HepG2 (cell line): Measurements from ENCODE around the gene TBC1D32. TPM values are rescaled to one million over a fixed set of nuclear protein-coding genes. Genes with fewer than 3 reads are reported as not detected.

Source experiments
- CCAR2 ChIP-seq: fragments of 200-400 bp; formaldehyde crosslinking; optimal IDR thresholded peaks from 2 replicates; pipeline ENCODE3; 2018; ENCODE audit warnings: low read depth, mild to moderate bottlenecking, low read length, moderate library complexity
- KMT2B ChIP-seq: IDR thresholded peaks from 2 replicates; pipeline ENCODE4 v1.6.1; 2016; ENCODE audit warnings: missing genetic modification reagents, missing compliant biosample characterization
- PHF5A ChIP-seq: IDR thresholded peaks from one replicate; pipeline ENCODE4 v1.6.1; 2018; ENCODE audit warnings: low read depth, missing genetic modification reagents; ENCODE audit not compliant: unreplicated experiment
- SP2 ChIP-seq: sonication (generic); formaldehyde crosslinking; IDR thresholded peaks from 2 replicates; pipeline ENCODE4 v1.5.1; 2020; ENCODE audit warnings: mild to moderate bottlenecking, missing genetic modification reagents
- SSRP1 ChIP-seq: IDR thresholded peaks from 2 replicates; pipeline ENCODE4 v1.6.1; 2016; ENCODE audit warnings: control low read depth
- XBP1 ChIP-seq: sonication (generic); formaldehyde crosslinking; IDR thresholded peaks from 2 replicates; pipeline ENCODE4 v1.5.0; 2020; ENCODE audit warnings: missing genetic modification reagents
- ZBTB1 ChIP-seq: sonication (generic); formaldehyde crosslinking; IDR thresholded peaks from 2 replicates; pipeline ENCODE4 v1.4.0; 2020; ENCODE audit warnings: missing genetic modification reagents, borderline replicate concordance
- ZNF224 ChIP-seq: sonication (generic); formaldehyde crosslinking; IDR thresholded peaks from 2 replicates; pipeline ENCODE4 v1.5.0; 2020; ENCODE audit warnings: mild to moderate bottlenecking, missing genetic modification reagents
- ZNF260 ChIP-seq: sonication (generic); formaldehyde crosslinking; IDR thresholded peaks from 2 replicates; pipeline ENCODE4 v1.4.0; 2020; ENCODE audit warnings: missing genetic modification reagents, low read depth, mild to moderate bottlenecking, borderline replicate concordance
- ZNF777 ChIP-seq: sonication (generic); formaldehyde crosslinking; IDR thresholded peaks from 2 replicates; pipeline ENCODE4 v1.4.0; 2020; ENCODE audit warnings: missing genetic modification reagents
- ZNF782 ChIP-seq: sonication (generic); formaldehyde crosslinking; IDR thresholded peaks from 2 replicates; pipeline ENCODE4 v1.4.0; 2020; ENCODE audit warnings: missing genetic modification reagents, mild to moderate bottlenecking, borderline replicate concordance
- polyA plus RNA-seq, 8 experiments: library from polyadenylated mRNA; depleted of rRNA in 3 of 8; stranded (reverse) in 7 of 8; unstranded in 1 of 8; fragments of >200 nt; fragmentation: Illumina TruSeq in 4 of 8; extraction: Trizol in 4 of 8; gene quantifications; 2 replicates each; pipeline versions ENCODE4 v1.2.1 to v1.2.3, GENCODE V29; 2011 to 2016; ENCODE audit warnings: low read depth in 4 of 8, missing spikeins in 1 of 8, mixed read lengths in 1 of 8; ENCODE audit not compliant: insufficient read depth in 1 of 8
- total RNA-seq, 5 experiments: library from RNA; depleted of rRNA; stranded (reverse); fragments of >200 nt; fragmentation: Illumina TruSeq; extraction: Trizol; gene quantifications; 2 replicates each; pipeline ENCODE4 v1.2.3, GENCODE V29; 2016; ENCODE audit warnings: low read depth in 1 of 5
- TF ChIP-seq, protein P1 (sequence below): sonication (generic); formaldehyde crosslinking; IDR thresholded peaks from 2 replicates; pipeline ENCODE4 v1.4.0; 2020; ENCODE audit warnings: missing genetic modification reagents
- TF ChIP-seq, protein P2 (sequence below), 2 experiments: sonication (generic) in 1 of 2; formaldehyde crosslinking in 1 of 2; IDR thresholded peaks; 2 replicates each; pipeline versions ENCODE4 v1.4.0 to v1.6.1; 2018 to 2020; ENCODE audit warnings: missing genetic modification reagents in 2 of 2, borderline replicate concordance in 1 of 2, low read depth in 1 of 2, mild to moderate bottlenecking in 1 of 2, missing biosample characterization in 1 of 2
- TF ChIP-seq, protein P3 (sequence below): sonication (generic); formaldehyde crosslinking; IDR thresholded peaks from 2 replicates; pipeline ENCODE4 v1.5.0; 2020; ENCODE audit warnings: missing genetic modification reagents, mild to moderate bottlenecking, borderline replicate concordance
- TF ChIP-seq, protein P4 (sequence below): sonication (generic); formaldehyde crosslinking; IDR thresholded peaks from 2 replicates; pipeline ENCODE4 v1.4.0; 2020; ENCODE audit warnings: missing genetic modification reagents
- TF ChIP-seq, protein P5 (sequence below): conservative IDR thresholded peaks from 2 replicates; pipeline ENCODE4 v1.6.1; 2018; ENCODE audit warnings: missing genetic modification reagents
- TF ChIP-seq, protein P6 (sequence below), 2 experiments: sonication (generic) in 1 of 2; formaldehyde crosslinking in 1 of 2; IDR thresholded peaks; 2 replicates each; pipeline versions ENCODE4 v1.6.1 to v1.9.0; 2014 to 2022; ENCODE audit warnings: antibody characterized with exemption in 1 of 2, borderline replicate concordance in 1 of 2, inconsistent platforms in 1 of 2, low read depth in 1 of 2, missing genetic modification reagents in 1 of 2

The TBC1D32 gene
- total and polyA plus RNA-seq, 2 of the 13 experiments (the other 11 are each of a cell fraction or from before 2014, with no cell fraction given), result 2.0 to 4.8 TPM

DNA sequence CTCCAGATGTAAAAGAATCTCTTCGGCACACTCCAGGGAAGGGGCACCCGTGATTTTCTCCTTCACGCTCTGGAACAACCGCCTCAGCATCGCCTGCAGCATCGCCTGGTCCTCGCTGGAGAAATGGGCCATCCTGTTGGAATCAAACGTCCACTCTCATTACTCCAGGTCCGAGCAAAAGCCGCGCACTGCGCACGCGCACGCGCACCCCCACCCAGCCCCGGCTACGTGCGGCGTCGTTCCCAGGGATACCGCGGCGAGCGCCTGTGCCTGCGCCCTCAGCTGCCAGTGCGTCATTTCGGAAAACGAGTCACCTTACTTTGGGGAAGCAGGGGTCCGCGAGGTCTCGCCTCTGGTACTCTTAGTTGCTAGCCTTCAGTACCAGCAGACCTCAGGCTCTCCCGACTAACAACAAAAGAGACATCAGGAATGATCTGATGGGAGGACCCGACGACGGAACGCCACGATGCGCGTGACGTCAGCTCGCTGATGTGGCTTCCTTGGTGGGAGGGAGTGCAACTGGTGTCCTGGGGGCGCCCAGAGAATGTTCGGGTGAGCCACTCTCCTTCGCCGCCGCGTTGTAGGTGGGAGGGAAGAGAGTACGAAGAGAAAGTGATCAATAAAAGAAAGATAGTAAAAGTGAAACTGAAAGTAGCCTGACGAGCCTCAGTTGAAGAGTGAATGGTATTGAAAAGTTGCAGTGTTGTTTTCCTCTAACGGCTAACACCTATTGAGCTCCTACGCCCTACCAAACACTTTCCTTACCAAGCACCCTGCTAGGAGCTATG, at the start of gene TBC1D32 (continued):
- TF ChIP-seq, protein P1, sequence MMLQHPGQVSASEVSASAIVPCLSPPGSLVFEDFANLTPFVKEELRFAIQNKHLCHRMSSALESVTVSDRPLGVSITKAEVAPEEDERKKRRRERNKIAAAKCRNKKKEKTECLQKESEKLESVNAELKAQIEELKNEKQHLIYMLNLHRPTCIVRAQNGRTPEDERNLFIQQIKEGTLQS, result peak; percentile 74
- TF ChIP-seq, protein P2, sequence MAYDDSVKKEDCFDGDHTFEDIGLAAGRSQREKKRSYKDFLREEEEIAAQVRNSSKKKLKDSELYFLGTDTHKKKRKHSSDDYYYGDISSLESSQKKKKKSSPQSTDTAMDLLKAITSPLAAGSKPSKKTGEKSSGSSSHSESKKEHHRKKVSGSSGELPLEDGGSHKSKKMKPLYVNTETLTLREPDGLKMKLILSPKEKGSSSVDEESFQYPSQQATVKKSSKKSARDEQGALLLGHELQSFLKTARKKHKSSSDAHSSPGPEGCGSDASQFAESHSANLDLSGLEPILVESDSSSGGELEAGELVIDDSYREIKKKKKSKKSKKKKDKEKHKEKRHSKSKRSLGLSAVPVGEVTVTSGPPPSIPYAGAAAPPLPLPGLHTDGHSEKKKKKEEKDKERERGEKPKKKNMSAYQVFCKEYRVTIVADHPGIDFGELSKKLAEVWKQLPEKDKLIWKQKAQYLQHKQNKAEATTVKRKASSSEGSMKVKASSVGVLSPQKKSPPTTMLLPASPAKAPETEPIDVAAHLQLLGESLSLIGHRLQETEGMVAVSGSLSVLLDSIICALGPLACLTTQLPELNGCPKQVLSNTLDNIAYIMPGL (CRISPR knock-in tag; IDR thresholded peaks at IDR 0.05; ENCODE audit: borderline replicate concordance in 1 of 2, low read depth in 1 of 2), result peak; percentile 75 to 89
- TF ChIP-seq, protein P3, sequence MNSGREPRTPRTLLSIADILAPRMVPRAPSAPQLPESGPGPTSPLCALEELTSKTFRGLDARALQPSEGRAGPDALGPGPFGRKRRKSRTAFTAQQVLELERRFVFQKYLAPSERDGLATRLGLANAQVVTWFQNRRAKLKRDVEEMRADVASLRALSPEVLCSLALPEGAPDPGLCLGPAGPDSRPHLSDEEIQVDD (CRISPR knock-in tag), result peak; percentile 81; the same call in 1 of the 2 replicates
- TF ChIP-seq, protein P4, sequence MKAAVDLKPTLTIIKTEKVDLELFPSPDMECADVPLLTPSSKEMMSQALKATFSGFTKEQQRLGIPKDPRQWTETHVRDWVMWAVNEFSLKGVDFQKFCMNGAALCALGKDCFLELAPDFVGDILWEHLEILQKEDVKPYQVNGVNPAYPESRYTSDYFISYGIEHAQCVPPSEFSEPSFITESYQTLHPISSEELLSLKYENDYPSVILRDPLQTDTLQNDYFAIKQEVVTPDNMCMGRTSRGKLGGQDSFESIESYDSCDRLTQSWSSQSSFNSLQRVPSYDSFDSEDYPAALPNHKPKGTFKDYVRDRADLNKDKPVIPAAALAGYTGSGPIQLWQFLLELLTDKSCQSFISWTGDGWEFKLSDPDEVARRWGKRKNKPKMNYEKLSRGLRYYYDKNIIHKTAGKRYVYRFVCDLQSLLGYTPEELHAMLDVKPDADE (CRISPR knock-in tag), result no peak
- TF ChIP-seq, protein P5, sequence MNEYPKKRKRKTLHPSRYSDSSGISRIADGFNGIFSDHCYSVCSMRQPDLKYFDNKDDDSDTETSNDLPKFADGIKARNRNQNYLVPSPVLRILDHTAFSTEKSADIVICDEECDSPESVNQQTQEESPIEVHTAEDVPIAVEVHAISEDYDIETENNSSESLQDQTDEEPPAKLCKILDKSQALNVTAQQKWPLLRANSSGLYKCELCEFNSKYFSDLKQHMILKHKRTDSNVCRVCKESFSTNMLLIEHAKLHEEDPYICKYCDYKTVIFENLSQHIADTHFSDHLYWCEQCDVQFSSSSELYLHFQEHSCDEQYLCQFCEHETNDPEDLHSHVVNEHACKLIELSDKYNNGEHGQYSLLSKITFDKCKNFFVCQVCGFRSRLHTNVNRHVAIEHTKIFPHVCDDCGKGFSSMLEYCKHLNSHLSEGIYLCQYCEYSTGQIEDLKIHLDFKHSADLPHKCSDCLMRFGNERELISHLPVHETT (CRISPR knock-in tag), result no peak
- TF ChIP-seq ZNF224 (peak; percentile 94), XBP1 (CRISPR knock-in tag) (no peak), CCAR2 (no peak), SP2 (no peak), ZNF260 (CRISPR knock-in tag) (no peak), ZNF777 (CRISPR knock-in tag) (peak; percentile 76), SSRP1 (CRISPR knock-in tag) (no peak), ZNF782 (CRISPR knock-in tag) (peak; percentile 36; the same call in 1 of the 2 replicates), ZBTB1 (CRISPR knock-in tag) (no peak), KMT2B (CRISPR knock-in tag) (peak; percentile 98), PHF5A (CRISPR knock-in tag) (no peak)
- TF ChIP-seq, protein P6, sequence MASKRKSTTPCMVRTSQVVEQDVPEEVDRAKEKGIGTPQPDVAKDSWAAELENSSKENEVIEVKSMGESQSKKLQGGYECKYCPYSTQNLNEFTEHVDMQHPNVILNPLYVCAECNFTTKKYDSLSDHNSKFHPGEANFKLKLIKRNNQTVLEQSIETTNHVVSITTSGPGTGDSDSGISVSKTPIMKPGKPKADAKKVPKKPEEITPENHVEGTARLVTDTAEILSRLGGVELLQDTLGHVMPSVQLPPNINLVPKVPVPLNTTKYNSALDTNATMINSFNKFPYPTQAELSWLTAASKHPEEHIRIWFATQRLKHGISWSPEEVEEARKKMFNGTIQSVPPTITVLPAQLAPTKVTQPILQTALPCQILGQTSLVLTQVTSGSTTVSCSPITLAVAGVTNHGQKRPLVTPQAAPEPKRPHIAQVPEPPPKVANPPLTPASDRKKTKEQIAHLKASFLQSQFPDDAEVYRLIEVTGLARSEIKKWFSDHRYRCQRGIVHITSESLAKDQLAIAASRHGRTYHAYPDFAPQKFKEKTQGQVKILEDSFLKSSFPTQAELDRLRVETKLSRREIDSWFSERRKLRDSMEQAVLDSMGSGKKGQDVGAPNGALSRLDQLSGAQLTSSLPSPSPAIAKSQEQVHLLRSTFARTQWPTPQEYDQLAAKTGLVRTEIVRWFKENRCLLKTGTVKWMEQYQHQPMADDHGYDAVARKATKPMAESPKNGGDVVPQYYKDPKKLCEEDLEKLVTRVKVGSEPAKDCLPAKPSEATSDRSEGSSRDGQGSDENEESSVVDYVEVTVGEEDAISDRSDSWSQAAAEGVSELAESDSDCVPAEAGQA (IDR thresholded peaks at IDR 0.05; ENCODE audit: low read depth), result peak; percentile 89; the same call in 1 of the 2 replicates
- TF ChIP-seq, protein P6 (CRISPR knock-in tag; IDR thresholded peaks at IDR 0.05; ENCODE audit: borderline replicate concordance), result no peak; the same call in 1 of the 2 replicates
